Fibroblast of villous mesenchyme (primary cell): Measurements from ENCODE around the gene ADGRD1. TPM values are rescaled to one million over a fixed set of nuclear protein-coding genes. Genes with fewer than 3 reads are reported as not detected.

ENCODE experiments used
- DNase-seq: peaks from one replicate; pipeline ENCODE4 v3.0.0-alpha.2; 2010; ENCODE audit warnings: low read depth
- H3K4me3 ChIP-seq: 2 replicates; pipeline ENCODE4 v1.5.1; 2011; ENCODE audit warnings: low read depth, mild to moderate bottlenecking, low read length
- CTCF ChIP-seq: IDR thresholded peaks from 2 replicates; pipeline ENCODE4 v1.5.1; 2012; ENCODE audit warnings: low read depth, mild to moderate bottlenecking, low read length; ENCODE audit not compliant: insufficient read depth
- total RNA-seq: library from RNA; depleted of rRNA; stranded (reverse); fragments of >200 nt; gene quantifications from 2 replicates; pipeline ENCODE4 v1.2.3, GENCODE V29; 2012

Gene ADGRD1
- total RNA-seq, 1 donor = under 0.01 TPM

GRCh38 chr12:131147293-131147692 lies 193.6 kb downstream of the ADGRD1 start:
- no peak for DNase-seq
- TF ChIP-seq CTCF = no peak
- no peak overlapping the region for H3K4me3 ChIP-seq

DNA sequence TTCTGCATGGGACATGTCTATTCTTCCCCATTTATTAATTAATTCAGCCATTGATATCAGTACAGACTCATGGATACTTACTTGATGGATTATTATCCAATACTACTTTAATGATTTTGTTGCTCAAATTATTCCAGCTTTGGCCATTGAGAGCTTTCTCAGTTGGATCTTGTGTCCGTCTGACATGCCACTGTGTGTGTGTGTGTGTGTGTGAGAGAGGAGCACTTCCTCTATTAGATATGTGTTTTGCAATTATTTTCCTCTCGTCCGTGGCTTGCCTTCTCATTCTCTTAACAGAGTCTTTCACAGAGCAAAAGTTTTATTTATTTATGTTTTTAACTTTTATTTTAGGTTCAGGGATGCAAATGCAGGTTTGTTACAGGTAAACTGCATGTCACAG lies 194.2 kb downstream of the ADGRD1 start:
- no peak overlapping the region for H3K4me3 ChIP-seq
- no peak for TF ChIP-seq CTCF
- DNase-seq = no peak

DNA sequence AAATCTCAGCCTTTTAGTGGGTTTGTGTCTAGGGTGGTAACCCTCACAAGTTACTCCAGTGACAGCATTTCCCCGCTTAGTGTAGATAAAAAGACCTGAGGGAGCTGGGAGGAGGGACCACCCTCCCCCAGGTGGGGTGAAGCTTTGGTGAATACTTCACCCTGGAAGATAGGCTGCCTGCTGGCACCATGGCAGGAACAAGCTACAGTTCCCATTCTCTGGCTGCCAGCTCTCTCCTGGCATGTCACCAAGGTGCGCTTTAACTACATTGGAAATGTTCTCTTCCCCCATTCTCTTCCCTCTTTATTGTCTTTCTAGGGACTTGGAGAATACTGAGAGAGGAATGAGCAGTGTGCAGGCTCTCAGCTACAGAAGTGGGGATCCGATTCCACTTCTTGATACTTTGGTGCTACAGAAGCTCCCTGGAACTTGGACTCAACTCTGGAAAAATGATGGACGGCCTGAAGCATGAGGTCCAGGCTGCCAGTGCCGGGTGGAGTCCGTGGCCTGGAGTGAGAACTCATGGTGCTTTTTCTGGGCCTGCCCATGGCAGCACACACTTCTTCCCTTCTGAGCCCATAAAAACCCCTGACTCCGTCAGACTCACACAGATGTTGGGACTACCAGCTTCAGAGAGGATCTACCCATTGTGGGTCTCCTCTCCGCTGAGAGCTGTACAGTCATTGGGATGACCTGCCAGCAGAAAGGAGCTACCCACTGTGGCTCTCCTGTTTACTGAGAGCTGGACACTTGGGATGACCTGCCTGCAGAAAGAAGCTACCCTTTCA lies 198.0 kb downstream of the ADGRD1 start:
- no peak for TF ChIP-seq CTCF
- no peak overlapping the region for H3K4me3 ChIP-seq
- no peak for DNase-seq

- no peak for TF ChIP-seq CTCF
- no peak overlapping the region for H3K4me3 ChIP-seq
- no peak for DNase-seq
Measured at GRCh38 chr12:131152587-131152986, 198.9 kb downstream of the ADGRD1 start.

- no peak overlapping the region for H3K4me3 ChIP-seq
- no peak for TF ChIP-seq CTCF
- no peak for DNase-seq
Measured at GRCh38 chr12:131153016-131153415, 199.3 kb downstream of the ADGRD1 start.

GRCh38 chr12:131153956-131154355 lies 200.2 kb downstream of the ADGRD1 start:
- H3K4me3 ChIP-seq = no peak overlapping the region
- no peak for DNase-seq
- TF ChIP-seq CTCF = no peak

DNA sequence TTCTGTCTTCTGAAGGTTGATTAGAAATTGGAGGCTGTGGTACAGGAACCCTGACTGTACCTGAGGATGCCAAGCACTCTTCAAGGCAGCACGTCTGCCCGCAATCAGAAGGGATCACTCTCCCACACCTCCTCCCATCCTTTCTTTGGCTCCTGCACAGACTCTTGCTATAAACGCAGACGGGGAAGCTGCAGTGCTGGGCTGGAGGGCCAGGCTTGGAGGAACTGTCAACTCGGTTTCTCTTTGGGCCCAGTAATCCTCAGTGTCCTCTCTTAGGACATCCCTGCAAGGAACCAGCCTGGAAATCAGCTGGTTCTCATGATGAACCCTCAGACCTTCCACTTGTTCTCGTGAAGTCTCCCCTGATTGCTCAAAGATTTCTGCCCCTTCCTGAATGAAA lies 201.4 kb downstream of the ADGRD1 start:
- no peak for DNase-seq
- no peak for TF ChIP-seq CTCF
- H3K4me3 ChIP-seq = no peak overlapping the region
